A673 (cell line): ENCODE results near the gene MED10.

Experiments used
- EZH2 ChIP-seq: fragments of 200-600 bp; sonication (generic); IDR thresholded peaks from 2 replicates; pipeline ENCODE4 v1.6.1; 2017; ENCODE audit warnings: borderline replicate concordance, low read depth, mild to moderate bottlenecking, mixed read lengths, antibody characterized with exemption, low read length; ENCODE audit not compliant: poor library complexity, severe bottlenecking
- TF ChIP-seq, protein P1 (sequence below): fragments of 300-800, 200-600 bp; sonication (generic); conservative IDR thresholded peaks from 2 replicates; pipeline ENCODE4 v1.5.1; 2017; ENCODE audit warnings: low read depth, mild to moderate bottlenecking, antibody characterized with exemption, low read length, moderate library complexity, mixed read lengths

DNA sequence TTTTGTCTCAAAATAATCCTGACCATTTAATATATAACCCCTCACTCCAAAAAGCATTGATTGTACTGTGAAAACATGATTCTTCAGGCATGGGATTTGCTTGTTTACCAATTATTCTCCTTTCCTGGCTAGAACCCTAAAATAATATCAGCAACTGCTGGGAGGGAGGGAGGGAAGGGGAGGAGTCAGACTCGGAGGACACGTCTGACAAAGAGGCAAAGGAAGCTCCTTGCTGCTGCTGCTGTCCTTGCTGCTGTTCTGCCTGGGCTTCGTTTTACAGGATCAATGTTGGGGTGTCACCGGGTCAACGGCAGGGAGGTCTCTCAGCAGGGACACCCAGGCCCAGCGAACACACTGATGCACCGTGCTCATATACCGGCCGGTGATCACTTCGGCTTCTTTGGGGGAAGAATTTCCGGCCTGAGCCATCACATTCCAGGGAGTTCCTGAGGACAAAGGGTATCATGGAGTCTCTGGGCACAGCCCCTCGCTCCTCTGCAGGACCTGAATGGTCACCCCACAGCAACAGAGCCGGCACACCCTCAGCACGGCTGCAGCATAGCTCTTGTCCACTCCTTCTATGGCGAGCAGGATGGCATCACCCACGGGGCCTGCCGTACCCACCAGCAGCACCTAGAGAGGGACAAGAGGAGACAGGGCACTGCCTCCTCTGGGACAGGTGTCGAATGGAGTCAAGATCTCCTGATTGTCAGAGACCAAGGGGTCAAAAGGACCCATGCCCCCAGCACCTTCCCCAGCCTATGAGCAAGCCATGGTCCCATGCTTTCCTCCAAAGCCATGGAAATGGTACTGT, 27.9 kb downstream of the MED10 start:
- TF ChIP-seq, protein P1, sequence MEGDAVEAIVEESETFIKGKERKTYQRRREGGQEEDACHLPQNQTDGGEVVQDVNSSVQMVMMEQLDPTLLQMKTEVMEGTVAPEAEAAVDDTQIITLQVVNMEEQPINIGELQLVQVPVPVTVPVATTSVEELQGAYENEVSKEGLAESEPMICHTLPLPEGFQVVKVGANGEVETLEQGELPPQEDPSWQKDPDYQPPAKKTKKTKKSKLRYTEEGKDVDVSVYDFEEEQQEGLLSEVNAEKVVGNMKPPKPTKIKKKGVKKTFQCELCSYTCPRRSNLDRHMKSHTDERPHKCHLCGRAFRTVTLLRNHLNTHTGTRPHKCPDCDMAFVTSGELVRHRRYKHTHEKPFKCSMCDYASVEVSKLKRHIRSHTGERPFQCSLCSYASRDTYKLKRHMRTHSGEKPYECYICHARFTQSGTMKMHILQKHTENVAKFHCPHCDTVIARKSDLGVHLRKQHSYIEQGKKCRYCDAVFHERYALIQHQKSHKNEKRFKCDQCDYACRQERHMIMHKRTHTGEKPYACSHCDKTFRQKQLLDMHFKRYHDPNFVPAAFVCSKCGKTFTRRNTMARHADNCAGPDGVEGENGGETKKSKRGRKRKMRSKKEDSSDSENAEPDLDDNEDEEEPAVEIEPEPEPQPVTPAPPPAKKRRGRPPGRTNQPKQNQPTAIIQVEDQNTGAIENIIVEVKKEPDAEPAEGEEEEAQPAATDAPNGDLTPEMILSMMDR: no peak
- no peak for TF ChIP-seq EZH2
